T-helper 1 cell treated with Interleukin-12 subunit alpha and Interleukin-12 subunit beta and Interleukin-4 antibody, amounts not matched to agents 30 ng/mL and 1 ng/mL, for 36 hours (primary cell): ENCODE measurements around the gene ZNF524. TPM values are rescaled to one million over a fixed set of nuclear protein-coding genes. Genes with fewer than 3 reads are reported as not detected.

Experiments
- intact Hi-C: fragments of 100-400 bp; cut with micrococcal nuclease; formaldehyde crosslinking; loops from one replicate; pipeline ENCODE4 v1.15.1; 2024
- total RNA-seq: library from RNA; stranded (reverse); gene quantifications from 2 replicates; pipeline ENCODE4 v1.2.3, GENCODE V29; 2022

Gene ZNF524
- total RNA-seq, 1 donor from 2014 or later = 21.0 TPM

DNA sequence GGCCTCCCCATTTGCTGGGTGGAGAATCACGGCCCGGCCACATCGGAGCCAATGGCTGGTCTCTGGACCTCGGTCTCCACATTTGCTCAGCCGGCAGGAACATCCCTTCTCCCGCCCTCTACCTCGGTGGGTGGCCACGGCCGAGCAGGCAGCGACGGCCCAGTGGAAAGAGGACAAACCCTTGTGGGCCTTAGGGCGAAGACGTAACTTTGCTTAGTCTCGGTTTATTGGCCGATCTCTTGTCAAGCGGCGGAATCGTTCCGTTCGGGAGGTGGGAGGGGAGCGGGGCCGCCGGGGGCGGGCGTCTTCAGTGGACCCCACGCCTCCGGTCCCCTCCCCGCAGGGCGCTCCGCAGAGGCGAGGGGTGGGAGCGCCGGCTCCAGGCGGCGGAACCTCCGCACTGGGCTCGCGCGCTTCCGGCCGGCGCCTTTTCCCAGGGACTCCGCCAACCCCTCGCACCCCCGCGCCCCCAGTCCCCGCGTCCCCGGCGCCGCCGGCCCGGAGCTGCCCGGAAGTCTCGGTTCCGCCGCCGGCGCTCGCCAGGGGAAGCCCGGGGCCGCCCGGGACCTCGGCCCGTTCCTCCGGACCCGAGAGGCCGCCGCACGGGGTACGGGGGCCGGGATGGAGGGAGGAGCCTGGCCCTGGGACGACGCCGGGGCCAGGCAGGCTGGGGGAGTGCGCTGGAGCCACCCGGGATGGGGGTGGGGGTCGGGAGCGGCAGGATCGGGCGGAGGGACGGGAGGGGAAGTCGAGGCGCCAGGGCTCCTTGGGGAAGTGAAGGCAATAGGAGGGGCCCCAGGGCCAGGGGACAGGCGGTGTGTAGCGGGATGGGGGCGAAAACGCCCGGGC, 40.7 kb downstream of the ZNF524 start, which contains the start of gene ZNF580:
ZNF580 (plus strand) TSS at position 426 of the 849 bp plus-strand sequence. CDS start 1,507 bp downstream, outside the sequence.
- intact Hi-C loops = loop anchor here (1.0 to 5.0 kb wide), 4 partner anchors 8 to 1438 kb away; partner anchors contain the start of genes RPL28, RPS9 and ZNF784

DNA sequence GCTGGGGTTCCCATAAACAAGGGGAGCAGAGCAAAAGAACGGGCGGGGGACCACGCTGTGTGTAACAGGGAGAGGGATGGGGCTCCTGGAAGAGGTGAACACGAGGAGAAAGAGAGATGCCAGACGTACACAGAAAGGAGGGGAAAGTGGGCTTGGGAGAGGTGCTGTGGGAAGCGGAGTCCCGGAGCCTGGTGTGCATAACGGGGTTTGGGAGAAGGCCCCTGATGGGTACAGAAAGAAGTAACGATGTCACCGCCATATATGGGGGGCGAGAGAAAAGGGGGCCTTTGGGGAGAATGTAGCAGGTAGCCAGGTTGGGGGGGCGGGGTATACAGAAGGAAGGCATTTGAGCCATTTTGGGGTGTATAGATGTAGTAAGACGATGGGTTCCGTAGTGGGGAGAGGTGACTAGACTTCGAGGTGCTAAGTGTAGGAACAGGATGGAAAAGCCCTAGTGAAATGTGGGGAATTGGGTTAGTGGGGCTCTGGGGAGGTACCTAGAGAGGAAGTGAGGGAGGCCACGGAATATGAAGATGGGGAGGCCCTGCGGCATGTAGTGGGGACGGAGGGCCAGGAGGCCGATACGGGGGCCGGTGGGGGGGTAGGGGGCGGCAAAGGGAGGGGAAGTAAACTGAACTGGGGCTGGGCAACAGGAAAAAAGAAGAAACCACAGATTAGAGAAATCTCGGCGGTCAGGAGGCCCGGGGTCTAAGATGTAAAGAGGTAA, 41.5 kb downstream of the ZNF524 start:
- intact Hi-C loops = loop anchor here (1.0 to 5.0 kb wide), 3 partner anchors 17 to 1439 kb away; partner anchors contain the start of genes RPL28, RPS9 and ZNF784

DNA sequence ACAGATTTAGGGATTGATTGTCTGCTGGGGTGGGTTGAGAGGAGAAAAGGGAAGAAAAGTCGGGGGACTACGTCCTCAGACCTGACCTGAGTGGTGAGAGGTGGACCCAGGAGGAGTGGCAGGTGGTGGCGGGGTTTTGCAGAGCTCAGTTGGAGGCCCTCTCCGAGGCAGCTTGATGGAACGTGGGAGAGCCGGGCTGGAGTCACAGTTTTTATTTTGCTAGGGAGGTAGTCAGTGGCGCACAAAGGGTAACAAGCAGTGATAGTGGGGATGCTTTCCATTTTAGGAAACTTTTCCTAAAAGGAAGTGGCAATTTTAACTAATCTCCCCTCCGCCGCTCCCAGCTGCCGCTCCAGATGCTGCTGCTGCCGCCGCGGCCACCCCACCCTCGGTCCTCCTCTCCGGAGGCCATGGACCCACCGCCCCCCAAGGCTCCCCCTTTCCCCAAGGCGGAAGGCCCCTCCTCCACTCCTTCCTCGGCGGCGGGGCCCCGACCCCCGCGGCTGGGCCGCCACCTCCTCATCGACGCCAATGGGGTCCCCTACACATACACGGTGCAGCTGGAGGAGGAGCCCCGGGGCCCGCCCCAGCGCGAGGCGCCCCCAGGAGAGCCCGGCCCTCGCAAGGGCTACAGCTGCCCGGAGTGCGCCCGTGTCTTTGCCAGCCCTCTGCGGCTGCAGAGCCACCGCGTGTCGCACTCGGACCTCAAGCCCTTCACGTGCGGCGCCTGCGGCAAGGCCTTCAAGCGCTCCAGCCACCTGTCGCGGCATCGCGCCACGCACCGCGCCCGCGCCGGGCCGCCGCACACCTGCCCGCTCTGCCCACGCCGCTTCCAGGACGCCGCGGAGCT, 42.3 kb downstream of the ZNF524 start:
- intact Hi-C loops = loop anchor here (1.0 to 5.0 kb wide), 5 partner anchors 7 to 1440 kb away; partner anchors contain the start of genes FIZ1, RPL28 and RPS9

DNA sequence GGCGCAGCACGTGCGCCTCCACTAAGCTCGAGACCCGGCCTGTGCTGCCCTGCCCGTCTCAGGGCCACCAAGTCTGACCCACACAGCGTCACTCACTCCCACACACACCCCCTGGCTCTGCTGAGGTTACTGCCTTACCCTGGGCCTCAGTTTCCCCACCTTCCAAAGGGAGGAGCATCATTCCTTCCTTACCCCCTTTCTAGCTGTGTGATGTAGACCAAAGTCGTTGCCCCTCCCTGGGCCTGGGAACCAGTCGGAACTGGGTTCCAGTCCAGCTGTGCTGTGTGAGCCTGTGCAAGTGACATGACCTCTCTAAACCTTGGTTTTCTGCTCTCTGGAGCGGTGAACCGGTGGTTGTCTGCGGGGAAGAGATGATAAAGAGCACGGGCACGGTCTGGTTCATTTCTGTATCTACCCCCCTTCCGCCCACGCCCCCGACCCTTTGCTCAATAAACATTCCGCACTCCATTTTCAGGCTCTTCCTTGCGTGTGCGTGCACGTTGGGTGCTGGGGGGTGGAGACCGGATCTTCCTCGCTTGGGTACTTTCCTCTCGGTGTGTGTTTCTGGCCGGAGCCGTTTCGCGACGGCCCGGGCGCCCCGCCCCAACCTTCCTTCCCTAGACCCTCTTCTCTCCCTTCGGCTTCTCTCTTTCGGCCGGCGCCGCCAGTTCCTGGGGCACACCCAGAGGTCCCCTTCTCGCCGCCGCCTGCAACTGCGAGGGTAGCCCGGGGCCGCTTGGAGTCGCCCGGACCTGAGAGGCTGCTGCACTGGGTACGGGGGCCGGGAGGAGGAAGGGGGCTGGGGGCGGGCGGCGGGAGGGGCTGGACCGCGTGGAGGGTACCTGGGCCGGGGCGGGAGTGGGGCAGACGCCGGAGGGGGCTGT, 43.2 kb downstream of the ZNF524 start, which contains the start of gene ZNF581:
ZNF581 (plus strand) TSS at position 647 of the 884 bp plus-strand sequence. CDS start 923 bp downstream, outside the sequence.
- intact Hi-C loops = loop anchor here (1.0 to 5.0 kb wide), 5 partner anchors 8 to 1441 kb away; partner anchors contain the start of genes FIZ1, RPL28 and RPS9

DNA sequence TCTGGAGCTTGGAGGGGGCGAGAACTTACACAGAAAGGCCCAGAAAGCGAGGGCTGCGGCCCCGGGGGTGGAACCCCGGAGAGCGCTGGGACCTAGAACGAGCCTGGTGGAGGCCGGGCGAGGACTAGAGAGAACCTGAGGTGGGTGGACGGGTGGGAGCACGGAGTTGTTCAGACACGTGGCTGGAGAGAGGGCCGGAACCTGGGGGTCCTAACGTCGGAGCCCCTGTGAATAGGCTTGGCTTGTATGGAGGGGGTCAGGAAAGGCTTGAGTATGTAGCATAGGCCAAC, 43.7 kb downstream of the ZNF524 start:
- intact Hi-C loops = loop anchor here (1.0 to 5.0 kb wide), 5 partner anchors 9 to 1442 kb away; partner anchors contain the start of genes FIZ1, RPL28 and RPS9

DNA sequence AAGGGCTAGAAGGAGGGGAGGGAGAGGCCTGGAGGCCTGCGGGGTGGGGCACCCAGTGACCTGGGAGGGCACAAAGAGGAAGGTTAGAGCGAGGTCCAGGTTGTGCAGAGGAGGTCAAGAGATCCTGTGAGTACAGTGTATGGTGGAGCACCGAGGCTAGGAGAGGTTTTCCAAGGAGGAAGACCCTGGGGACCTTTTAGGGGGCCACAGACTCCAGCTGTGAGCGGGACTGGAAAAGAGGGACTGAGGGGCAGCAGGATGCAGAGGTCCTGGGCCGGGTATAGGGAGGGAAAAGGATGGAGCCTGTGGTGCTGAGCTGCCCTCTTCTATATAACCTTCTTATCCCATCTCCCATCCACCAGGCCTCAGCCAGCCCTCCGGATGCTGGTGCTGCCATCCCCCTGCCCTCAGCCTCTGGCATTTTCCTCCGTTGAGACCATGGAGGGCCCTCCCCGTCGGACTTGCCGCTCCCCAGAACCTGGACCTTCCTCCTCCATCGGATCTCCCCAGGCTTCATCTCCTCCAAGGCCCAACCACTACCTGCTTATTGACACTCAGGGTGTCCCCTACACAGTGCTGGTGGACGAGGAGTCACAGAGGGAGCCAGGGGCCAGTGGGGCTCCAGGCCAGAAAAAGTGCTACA, 44.2 kb downstream of the ZNF524 start:
- intact Hi-C loops = loop anchor here (5.0 kb wide), 2 partner anchors 257 to 1442 kb away; partner anchors contain the start of genes RPL28 and RPS9

DNA sequence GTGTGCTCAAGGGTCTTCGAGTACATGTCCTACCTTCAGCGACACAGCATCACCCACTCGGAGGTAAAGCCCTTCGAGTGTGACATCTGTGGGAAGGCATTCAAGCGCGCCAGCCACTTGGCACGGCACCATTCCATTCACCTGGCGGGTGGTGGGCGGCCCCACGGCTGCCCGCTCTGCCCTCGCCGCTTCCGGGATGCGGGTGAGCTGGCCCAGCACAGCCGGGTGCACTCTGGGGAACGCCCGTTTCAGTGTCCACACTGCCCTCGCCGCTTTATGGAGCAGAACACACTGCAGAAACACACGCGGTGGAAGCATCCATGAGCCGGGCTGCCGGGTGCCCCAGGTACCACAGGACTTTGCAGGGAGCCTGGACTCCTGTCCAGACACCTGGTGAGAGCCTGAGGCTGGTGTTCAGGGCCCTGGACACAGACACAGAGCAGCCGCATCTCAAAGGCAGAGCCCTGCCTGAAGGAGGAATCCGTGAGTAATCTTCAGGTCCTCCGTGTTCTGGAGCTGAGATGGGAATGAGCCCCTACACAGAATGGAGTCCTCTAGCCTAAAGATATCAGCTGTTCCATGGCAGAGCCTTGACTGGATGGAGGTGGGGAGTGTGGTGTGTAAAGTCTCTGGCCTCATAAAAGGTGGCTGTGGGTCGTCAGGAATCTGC, 44.9 kb downstream of the ZNF524 start:
- intact Hi-C loops = loop anchor here (5.0 kb wide), 2 partner anchors 258 to 1443 kb away; partner anchors contain the start of genes RPL28 and RPS9

DNA sequence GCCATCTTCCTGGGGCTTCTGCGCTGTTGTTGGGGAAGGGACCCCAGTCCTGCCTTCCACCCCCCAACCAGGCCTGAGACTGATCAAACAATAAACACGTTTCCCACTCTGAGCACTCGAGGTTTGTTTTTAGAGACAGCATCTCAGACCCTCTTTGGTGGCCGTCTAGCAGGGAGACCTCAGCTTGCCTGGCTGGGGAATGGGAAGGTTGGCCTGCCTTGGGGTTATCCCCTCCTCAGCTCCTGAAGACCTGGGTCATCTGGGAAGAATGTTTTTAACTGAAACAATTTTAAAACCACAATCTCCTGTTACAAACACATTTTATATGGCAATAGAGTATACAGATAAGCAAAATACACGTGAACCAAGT, 45.4 kb downstream of the ZNF524 start:
- intact Hi-C loops = no loop called here

DNA sequence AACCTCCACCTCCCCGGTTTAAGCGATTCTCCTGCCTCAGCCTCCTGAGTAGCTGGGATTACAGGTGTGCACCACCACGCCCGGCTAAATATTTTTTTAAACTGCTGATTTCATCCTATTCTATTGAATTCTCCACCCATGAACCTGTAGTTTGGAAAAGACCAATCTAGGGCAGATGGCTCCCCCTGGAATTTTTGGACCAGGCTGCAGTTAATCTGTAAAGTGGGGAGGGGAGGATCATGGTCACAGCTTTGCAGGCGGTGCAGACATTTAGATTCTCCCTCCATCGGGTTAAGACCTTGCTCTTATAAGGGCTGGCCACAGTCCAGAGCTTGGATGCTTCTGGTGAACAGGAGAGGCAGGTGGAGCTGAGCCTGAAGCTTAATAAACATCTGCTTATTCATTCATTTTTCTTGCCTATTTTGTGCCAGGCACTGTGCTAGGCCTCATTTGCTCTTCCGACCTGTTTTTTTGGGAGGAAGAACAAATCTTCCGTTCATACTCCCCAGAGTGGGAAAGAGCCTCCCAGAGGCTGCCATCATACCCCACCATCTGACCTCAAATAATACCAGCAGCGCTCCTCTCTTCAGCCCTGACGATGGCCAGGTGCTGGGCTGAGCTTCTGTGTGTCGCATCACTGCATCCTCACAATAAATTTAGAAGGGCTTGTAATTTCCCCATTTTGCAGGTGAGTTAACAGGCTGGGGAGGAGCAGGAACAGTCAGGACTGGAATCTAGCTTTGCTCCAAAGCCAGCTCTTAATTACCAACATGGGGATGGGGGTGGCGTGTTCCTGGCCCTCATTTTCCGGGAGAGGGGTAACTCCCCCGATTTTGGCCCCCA, 47.0 kb downstream of the ZNF524 start:
- intact Hi-C loops = no loop called here

DNA sequence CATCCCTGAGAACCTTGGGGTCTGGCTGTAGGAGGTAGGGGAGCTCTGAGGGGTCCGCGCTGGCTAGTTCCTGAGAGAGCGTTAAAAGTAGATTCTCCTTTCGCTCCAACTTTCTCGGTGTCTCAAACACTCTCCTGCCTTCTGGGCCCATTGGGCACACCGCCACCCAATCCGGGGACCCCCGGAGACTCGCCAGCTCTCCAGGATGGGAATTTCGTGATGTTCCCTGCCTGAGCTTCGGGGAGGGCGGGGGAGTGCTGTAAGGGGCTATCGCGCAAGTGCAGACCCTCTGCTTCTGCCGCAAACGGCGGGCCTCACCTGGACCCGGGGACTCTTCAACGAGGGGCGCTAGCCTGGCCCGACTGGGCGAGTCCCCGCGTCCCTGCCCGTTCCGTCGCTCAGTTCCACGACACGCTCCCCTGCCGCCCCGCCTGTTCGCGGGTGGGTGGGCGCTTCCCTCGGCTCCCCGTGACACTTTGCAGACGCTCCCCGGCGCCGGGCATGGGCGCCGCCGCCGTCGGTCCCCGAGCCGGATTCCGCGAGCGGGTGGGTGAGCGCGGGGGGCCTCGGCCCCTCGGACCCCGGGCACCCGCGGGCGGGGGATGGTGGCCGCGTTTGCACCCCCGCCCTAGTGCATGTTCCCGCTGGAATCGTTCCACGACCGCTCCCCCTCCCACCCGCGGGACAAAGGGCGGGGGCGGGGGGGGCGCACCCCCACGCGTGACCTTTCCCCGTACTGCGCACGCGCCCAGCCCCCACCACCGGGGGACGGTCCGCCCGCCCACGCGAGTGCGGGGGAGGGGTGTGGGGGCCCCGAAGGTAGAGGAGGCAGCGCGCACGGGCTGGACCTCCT, 47.9 kb downstream of the ZNF524 start, which contains the start of gene CCDC106:
CCDC106 (plus strand) TSS at position 481 of the 853 bp plus-strand sequence. CDS start 835 bp downstream, outside the sequence.
- intact Hi-C loops = no loop called here

DNA sequence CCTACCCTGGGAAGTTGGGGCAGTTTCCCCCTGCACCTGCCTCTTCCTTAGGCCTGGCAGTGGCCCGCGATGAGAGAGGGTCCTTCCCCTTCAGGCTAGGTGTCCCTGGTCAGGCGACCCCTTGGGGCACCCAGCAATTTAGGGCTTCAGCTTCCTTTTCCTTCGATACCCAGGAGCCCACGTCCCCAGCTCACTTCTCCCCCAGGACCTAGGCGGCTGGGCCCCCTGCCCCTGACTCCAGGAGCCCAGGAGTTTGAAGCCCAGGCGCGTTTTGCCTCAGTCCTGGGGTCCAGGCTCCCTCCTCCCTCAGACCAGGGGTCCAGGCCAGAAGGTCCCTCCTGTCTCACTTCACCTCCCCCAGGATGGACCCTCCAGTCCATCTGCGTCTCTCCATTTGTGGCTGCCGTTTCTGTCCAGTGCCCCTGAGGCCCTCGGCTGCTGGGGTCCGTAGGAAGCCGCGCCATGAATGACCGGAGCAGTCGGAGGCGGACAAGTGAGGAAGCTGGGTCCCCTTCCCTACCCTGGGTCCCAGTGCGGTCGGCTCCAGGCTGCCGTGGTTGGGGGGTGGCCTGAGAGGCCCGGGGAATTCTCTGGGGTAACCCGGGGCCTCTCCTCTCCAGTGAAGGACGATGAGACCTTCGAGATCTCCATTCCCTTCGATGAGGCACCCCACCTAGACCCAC, 48.6 kb downstream of the ZNF524 start:
- intact Hi-C loops = no loop called here

DNA sequence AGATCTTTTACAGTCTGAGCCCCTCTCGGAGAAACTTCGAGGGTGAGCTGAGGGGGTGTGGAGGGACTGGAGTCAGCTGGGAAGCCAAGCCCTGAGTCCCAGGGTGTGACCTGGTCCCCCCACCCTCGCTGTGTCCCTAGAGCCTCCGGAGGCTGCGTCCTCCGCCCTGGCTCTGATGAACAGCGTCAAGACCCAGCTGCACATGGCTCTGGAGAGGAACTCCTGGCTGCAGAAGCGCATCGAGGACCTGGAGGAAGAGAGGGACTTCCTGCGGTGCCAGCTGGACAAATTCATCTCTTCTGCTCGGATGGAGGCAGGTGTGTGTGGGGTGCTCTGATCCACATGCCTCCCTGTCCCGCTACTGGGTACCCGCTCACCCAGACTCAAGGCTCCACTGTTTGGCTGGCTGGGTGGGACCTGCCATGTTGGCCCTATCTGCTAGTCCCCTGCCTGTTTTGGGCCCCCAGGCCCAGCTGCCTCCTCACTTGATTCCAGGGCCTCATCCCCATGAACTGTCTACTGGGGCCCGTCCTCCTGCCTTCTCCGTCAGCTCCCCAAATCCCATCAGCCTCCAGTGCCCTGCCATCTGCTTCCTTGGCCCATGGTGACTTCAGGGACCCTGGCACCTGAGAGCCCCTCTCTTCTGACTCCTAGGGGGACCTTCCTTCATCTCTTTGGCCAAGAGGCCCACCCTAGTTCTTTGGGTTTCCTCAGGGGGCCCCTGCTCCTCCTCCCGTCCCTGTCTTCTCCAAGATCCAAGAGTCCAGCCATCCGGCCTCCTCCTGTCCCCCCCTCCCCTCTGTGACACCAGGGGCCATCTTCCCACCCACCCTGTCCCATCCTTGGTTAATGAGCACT, 49.4 kb downstream of the ZNF524 start:
- intact Hi-C loops = loop anchor here (10.0 kb wide), 1 partner anchor 885 kb away; the partner anchor contains the start of gene ZFP28

DNA sequence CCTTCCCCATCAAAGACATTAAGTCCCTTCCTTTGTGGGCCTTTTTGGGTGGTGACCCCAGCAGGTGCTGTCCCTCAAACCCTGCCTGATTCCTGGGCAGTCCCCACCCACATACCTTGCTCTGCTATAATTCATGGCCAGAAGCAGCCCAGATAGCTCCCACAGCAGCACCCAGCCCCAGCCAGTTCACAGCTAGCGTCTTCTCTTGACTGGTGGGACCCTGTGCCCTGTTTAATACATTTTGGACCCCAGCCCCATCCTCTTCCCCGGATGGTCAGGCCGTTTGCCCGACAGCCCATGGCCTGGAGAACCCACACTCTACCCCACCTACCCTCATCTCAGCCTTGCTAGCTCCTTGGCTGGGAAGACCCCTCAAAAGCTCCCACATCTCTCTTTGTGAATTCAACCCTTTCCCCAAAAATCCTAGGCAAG, 50.1 kb downstream of the ZNF524 start:
- intact Hi-C loops = loop anchor here (10.0 kb wide), 1 partner anchor 885 kb away; the partner anchor contains the start of gene ZFP28

DNA sequence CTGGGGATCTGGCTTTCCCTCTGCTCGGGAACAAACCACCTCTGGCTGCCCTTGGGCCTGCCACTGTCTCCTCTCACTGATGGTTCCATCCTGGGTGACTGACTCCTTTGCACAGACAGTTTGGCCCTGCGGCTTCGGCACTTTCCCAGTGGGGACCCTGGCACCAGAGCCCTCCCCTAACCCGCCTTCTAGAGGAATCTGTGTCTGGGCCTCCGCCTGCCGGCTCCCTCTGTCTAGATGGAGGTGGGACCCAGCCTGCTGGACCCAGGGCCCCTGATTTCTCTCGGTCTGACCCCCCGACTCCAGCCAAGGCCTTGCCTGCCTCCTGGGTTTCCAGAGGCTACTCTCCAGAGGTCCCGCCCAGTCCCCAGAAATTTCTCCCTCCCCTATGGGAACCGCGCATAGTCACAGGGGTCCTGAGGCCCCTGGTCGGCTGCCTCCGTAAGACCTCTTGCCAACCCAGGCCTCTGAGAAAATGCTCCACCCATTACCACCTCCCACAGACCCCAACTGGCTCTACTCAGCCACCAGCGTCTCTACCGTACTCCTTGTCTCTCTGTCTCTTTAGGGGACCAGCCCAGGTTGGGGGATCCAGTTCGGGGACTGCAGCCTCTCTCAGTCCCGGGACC, 50.6 kb downstream of the ZNF524 start:
- intact Hi-C loops = loop anchor here (10.0 kb wide), 1 partner anchor 884 kb away; the partner anchor contains the start of gene ZFP28
